WI38 (cell line): ENCODE measurements around the gene DCUN1D2.

Experiments
- H3K4me3 ChIP-seq: 2 replicates; pipeline ENCODE4 v1.5.1; 2011; ENCODE audit warnings: low read depth, mild to moderate bottlenecking, control low read depth, low read length
- TF ChIP-seq, protein P1 (sequence below): IDR thresholded peaks from 2 replicates; pipeline ENCODE4 v1.5.1; 2012; ENCODE audit warnings: low read depth, mild to moderate bottlenecking, control low read depth, low read length

Gene DCUN1D2

DNA sequence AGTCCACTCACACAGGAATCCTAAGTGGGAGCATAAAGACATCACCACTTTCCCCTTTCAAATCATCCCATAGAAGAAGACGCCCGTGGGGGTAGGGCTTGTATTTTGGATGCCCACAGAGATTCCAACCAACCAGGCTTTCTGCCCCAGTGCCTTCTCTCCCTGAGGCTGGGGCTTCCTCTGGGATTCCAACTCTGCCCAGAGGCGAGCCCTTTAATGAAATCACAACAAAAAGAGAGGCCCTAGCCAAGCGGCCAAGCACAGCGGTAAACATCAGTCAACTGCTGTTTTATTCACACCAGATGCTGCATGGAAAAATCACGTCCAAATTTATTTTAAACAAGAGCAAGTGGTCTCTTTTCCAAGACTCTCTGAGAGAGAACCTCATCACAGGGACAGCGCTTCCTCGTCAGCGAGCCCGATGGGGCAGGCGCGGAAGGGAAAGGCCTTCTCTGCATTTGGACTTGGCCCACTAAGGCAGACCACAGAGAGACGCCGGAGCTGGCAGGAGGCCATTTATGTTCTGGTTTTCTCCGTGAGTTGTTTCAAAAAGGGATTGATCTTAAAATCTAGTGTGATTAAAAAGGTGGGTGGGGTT is 68.7 kb downstream of the DCUN1D2 start:
- TF ChIP-seq, protein P1, sequence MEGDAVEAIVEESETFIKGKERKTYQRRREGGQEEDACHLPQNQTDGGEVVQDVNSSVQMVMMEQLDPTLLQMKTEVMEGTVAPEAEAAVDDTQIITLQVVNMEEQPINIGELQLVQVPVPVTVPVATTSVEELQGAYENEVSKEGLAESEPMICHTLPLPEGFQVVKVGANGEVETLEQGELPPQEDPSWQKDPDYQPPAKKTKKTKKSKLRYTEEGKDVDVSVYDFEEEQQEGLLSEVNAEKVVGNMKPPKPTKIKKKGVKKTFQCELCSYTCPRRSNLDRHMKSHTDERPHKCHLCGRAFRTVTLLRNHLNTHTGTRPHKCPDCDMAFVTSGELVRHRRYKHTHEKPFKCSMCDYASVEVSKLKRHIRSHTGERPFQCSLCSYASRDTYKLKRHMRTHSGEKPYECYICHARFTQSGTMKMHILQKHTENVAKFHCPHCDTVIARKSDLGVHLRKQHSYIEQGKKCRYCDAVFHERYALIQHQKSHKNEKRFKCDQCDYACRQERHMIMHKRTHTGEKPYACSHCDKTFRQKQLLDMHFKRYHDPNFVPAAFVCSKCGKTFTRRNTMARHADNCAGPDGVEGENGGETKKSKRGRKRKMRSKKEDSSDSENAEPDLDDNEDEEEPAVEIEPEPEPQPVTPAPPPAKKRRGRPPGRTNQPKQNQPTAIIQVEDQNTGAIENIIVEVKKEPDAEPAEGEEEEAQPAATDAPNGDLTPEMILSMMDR, result no peak
- H3K4me3 ChIP-seq, result no peak overlapping the region

DNA sequence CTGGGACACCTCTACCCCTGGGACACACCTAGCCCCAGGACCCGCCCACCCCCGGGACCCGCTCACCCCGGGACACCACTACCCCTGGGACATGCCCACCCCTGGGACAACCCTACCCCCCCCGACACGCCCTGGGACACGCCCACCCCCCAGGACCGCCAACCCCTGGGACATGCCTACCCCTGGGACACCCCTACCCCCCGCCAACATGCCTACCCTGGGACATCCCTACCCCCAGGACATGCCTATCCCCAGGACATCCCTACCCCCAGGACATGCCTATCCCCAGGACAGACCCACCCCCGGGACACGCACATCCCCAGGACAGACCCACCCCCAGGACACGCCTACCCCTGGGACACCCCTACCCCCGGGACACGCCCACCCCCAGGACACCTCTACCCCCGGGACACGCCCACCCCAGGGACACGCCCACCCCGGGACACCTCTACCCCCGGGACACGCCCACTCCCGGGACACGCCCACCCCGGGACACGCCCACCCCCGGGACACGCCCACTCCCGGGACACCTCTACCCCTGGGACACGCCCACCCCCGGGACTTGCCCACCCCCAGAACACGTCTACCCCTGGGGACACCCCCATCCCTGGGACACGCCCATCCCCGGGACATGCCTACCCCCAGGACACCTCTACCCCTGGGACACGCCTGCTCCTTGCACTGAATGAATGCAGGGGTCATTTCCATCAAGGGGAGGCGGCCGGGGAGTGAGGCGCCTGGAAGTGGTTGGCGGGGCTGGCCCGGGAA is 69.5 kb downstream of the DCUN1D2 start:
- TF ChIP-seq, protein P1, result no peak

GRCh38 chr13:113420232-113420631 is 70.3 kb downstream of the DCUN1D2 start:
- H3K4me3 ChIP-seq, result no peak overlapping the region
- TF ChIP-seq, protein P1, result no peak

More for the DNA sequence above, 69.5 kb downstream of the DCUN1D2 start:
- H3K4me3 ChIP-seq, result no peak overlapping the region

DNA sequence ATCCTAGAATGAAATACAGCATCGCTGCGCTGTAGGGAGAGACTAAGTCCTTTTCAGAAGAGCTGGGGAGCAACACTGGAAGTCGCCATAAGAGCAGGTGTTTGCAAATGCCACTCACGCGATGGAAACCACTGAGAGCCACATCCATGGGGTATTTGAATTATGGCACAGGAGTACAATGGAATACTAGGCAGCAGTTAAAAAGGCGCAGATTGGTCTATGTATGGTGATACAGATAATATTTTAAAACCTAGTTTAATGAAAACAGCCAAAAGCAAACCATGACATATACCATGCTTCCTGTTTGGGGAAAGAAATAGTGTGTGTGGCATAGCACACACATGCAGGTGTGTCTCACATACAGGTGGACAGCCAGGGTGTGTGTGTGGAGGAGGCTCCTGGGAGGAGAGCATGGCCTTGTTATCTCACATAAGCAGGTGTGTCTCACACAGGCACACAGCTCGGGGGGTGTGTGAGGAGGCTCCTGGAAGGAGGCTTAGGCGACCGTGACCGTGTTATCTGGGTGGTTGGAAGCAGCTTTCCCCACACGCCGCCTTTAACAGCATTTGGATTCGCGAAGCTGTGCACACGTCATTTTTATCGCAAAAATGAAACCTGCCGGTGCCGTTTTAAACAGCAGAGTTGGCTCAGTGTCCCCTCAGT is 70.8 kb downstream of the DCUN1D2 start:
- H3K4me3 ChIP-seq, result no peak overlapping the region
- TF ChIP-seq, protein P1, result no peak

DNA sequence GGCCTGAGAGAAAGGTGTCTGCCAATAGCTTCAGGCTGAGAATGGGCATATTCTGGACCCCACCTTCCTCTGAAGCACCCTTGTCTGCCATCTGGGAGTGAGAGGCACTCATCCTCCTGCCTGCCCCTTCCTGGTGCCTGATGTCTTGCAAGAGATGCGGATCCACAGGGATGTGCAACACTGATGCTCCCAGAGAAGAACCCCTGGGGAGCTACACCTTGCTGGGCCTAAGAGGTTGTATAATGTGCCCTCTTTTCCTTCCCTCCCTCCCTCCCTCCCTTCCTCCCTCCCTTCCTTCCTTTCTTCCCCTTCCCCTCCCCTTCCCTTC is 71.8 kb downstream of the DCUN1D2 start:
- H3K4me3 ChIP-seq, result no peak overlapping the region
- TF ChIP-seq, protein P1, result no peak

DNA sequence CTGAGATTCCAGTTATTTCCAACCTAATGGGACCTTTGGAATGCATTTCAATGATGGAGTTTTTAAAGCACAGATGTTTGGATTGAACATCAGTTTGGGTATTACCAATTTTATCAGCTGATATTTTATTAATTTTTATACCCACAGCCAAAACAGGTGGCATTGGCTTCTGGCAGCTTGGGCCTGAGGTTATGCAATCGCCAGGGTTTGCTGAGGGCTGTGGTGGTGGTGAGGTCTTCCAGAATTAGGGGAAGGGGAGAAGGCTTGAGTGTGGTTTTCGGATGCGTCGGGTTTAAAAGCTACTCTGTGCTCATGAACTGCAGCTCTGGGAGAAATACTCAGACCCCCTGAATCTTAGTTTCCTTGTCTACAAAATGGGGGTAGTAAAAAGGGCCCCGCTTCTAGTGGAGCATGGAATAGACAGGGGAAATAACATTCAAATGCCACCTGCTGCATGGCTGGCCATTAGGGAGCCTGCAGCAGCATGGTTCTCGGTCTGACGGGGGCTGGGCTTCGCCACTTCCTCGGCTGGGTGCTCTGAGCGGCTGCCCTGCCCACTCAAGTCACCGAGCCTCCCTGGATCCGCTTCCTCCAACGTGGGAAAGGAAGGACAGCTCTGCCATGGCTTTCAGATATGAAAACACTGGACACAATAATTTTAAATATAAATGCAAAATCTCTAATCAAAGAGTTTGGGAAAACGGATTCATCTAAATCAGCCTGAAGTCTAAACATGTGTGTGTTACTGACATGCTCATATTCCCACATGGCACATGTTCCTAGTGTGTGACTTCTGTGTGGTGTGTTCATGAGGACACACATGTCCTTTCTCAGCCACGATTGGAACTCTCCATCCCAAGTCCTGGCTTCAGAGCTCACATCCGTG is 72.4 kb downstream of the DCUN1D2 start:
- TF ChIP-seq, protein P1, result no peak
- H3K4me3 ChIP-seq, result no peak overlapping the region
